K562 (cell line): ENCODE measurements around the gene TNPO3. TPM values are rescaled to one million over a fixed set of nuclear protein-coding genes. Genes with fewer than 3 reads are reported as not detected.

ENCODE experiments used
- ATAC-seq: fragments of 200-7000 bp; cut with Tn5 transposase; 3 replicates; pipeline ENCODE4 v1.9.1; 2020; ENCODE audit warnings: moderate library complexity
- BruUV-seq: library from RNA; stranded (reverse); fragments of 400-500 nt; replicated peaks from 2 replicates; lab custom pipeline; 2021; lab: Mats Ljungman, UMichigan
- CTCF ChIA-PET: fragments of 300-600 bp; formaldehyde crosslinking; extraction: SDS; loops from one replicate; lab custom pipeline; 2021; ENCODE audit warnings: low intra/inter-chr PET ratio; lab: Yijun Ruan, JAX
- POLR2A ChIA-PET: fragments of 300-600, 350-650 bp; sonication (Branson Sonifier 250); formaldehyde crosslinking; extraction: SDS; loops from one replicate; lab custom pipeline; 2021; ENCODE audit warnings: antibody characterized with exemption, inconsistent platforms; lab: Yijun Ruan, JAX
- DNase-seq, 4 experiments: peaks; one replicate each; pipeline versions ENCODE4 v3.0.0 to v3.0.0-alpha.2; 2011 to 2018; ENCODE audit warnings: low spot score in 3 of 4, mixed read lengths in 3 of 4; ENCODE audit errors: extremely low read depth in 1 of 4
- FAIRE-seq: peaks from 2 replicates; lab custom pipeline; 2011; peaks lifted over from hg19 to GRCh38; lab: Jason Lieb, UNC
- H2AFZ ChIP-seq: 2 replicates; pipeline ENCODE4 v1.6.0; 2011; ENCODE audit warnings: low read depth, low read length, control low read depth, inconsistent platforms
- H3K27ac ChIP-seq: fragments of 200-600 bp; 3 replicates; pipeline ENCODE4 v1.8.0; 2011; ENCODE audit warnings: low read depth, mild to moderate bottlenecking, control low read depth, inconsistent platforms, low read length, moderate library complexity, mixed read lengths; ENCODE audit errors: extremely low read depth
- H3K27me3 ChIP-seq, 2 experiments: fragments of 300-600 bp in 1 of 2; 2 replicates in 1 of 2; 3 replicates in 1 of 2; pipeline versions ENCODE4 v1.6.0 to v1.8.0; 2011; ENCODE audit warnings: inconsistent platforms in 2 of 2, low read length in 2 of 2, mild to moderate bottlenecking in 1 of 2, mixed read lengths in 1 of 2, moderate library complexity in 1 of 2; ENCODE audit not compliant: control insufficient read depth in 2 of 2, insufficient read depth in 2 of 2
- H3K36me3 ChIP-seq: fragments of 300-600 bp; 3 replicates; pipeline ENCODE4 v1.8.0; 2011; ENCODE audit warnings: mild to moderate bottlenecking, low read length, inconsistent platforms; ENCODE audit not compliant: control insufficient read depth, insufficient read depth
- H3K4me1 ChIP-seq, 2 experiments: fragments of 200-600 bp in 1 of 2; replicated peaks in 1 of 2; 2 replicates in 1 of 2; 3 replicates in 1 of 2; pipeline versions ENCODE4 v1.5.1 to v1.8.0; 2011; ENCODE audit warnings: inconsistent platforms in 2 of 2, low read length in 2 of 2, mild to moderate bottlenecking in 1 of 2, mixed read lengths in 1 of 2, moderate library complexity in 1 of 2; ENCODE audit not compliant: control insufficient read depth in 2 of 2, insufficient read depth in 2 of 2
- H3K4me2 ChIP-seq: 2 replicates; pipeline ENCODE4 v1.6.1; 2011; ENCODE audit warnings: low read length, control low read depth, inconsistent platforms, mixed read lengths; ENCODE audit not compliant: insufficient read depth
- H3K4me3 ChIP-seq: fragments of 200-600 bp; sonication (generic), shearing (Covaris generic); 2 replicates; pipeline ENCODE4 v1.5.1; 2016; ENCODE audit warnings: control low read depth, inconsistent platforms
- H3K79me2 ChIP-seq: fragments of 200-600 bp; 3 replicates; pipeline ENCODE4 v1.8.0; 2011; ENCODE audit warnings: low read length, inconsistent platforms; ENCODE audit not compliant: control insufficient read depth, insufficient read depth
- H3K9ac ChIP-seq, 2 experiments: 2 replicates each; pipeline versions ENCODE4 v1.6.0 to v1.6.1; 2011; ENCODE audit warnings: low read depth in 2 of 2, low read length in 2 of 2, control low read depth in 1 of 2, inconsistent platforms in 1 of 2, mild to moderate bottlenecking in 1 of 2, mixed read lengths in 1 of 2; ENCODE audit not compliant: insufficient read depth in 1 of 2
- H3K9me1 ChIP-seq: one replicate; pipeline ENCODE4 v1.6.0; 2011; ENCODE audit warnings: inconsistent platforms, mild to moderate bottlenecking, low read length, moderate library complexity; ENCODE audit not compliant: control insufficient read depth, insufficient read depth
- H3K9me3 ChIP-seq: replicated peaks from 2 replicates; pipeline ENCODE4 v1.5.1; 2011; ENCODE audit warnings: low read depth, low read length, inconsistent platforms; ENCODE audit not compliant: control insufficient read depth, insufficient read depth
- H4K20me1 ChIP-seq: replicated peaks from 2 replicates; pipeline ENCODE4 v1.6.1; 2011; ENCODE audit warnings: low read length, inconsistent platforms, mixed read lengths; ENCODE audit not compliant: control insufficient read depth, insufficient read depth
- CBX1 ChIP-seq: sonication (generic); IDR thresholded peaks from 2 replicates; pipeline ENCODE4 v1.6.1; 2016; ENCODE audit warnings: antibody characterized with exemption, low read depth, mild to moderate bottlenecking
- CREB1 ChIP-seq, 2 experiments: sonication (generic) in 1 of 2; formaldehyde crosslinking in 1 of 2; IDR thresholded peaks; 2 replicates each; pipeline versions ENCODE4 v1.6.1 to v1.8.0; 2012 to 2022; ENCODE audit warnings: inconsistent platforms in 1 of 2, mild to moderate bottlenecking in 1 of 2, missing genetic modification reagents in 1 of 2, moderate library complexity in 1 of 2
- DIDO1 ChIP-seq: fragments of 450-650 bp; IDR thresholded peaks from 2 replicates; pipeline ENCODE4 v1.6.1; 2016; ENCODE audit warnings: low read depth, missing biosample characterization, missing genetic modification characterization
- HMG20A ChIP-seq: fragments of 450-650 bp; formaldehyde crosslinking; conservative IDR thresholded peaks from 2 replicates; pipeline ENCODE4 v1.4.0; 2020; ENCODE audit warnings: mild to moderate bottlenecking, mixed read lengths
- MECOM ChIP-seq: fragments of 250-450 bp; sonication (Bioruptor Pico); IDR thresholded peaks from 2 replicates; pipeline ENCODE4 v1.8.0; 2022; ENCODE audit warnings: inconsistent platforms
- PURB ChIP-seq: sonication (generic); formaldehyde crosslinking; IDR thresholded peaks from 2 replicates; pipeline ENCODE4 v1.9.0; 2021; ENCODE audit warnings: low read depth, mild to moderate bottlenecking, missing genetic modification reagents
- RBFOX2 ChIP-seq: fragments of 200-400 bp; formaldehyde crosslinking; IDR thresholded peaks from 2 replicates; pipeline ENCODE4 v1.6.1; 2017; ENCODE audit warnings: low read depth, mild to moderate bottlenecking, low read length, moderate library complexity
- RFX5 ChIP-seq: IDR thresholded peaks from 2 replicates; pipeline ENCODE4 v1.6.1; 2011; ENCODE audit warnings: low read depth, mild to moderate bottlenecking, improper control_type of control experiment, low read length
- ZNF121 ChIP-seq: sonication (generic); formaldehyde crosslinking; conservative IDR thresholded peaks from 2 replicates; pipeline ENCODE4 v1.8.0; 2022; ENCODE audit warnings: missing genetic modification reagents
- ZNF316 ChIP-seq: fragments of 450-650 bp; IDR thresholded peaks from 2 replicates; pipeline ENCODE4 v1.6.1; 2016
- ZNF695 ChIP-seq: fragments of 450-650 bp; formaldehyde crosslinking; IDR thresholded peaks from 2 replicates; pipeline ENCODE4 v1.4.0; 2020; ENCODE audit warnings: mild to moderate bottlenecking, moderate library complexity
- WGBS: fragments of 100-300 bp; shearing (Covaris generic); methylation state at CpG from one replicate; pipeline ENCODE4 v1.1.6; 2016; ENCODE audit warnings: low coverage, mixed read lengths; ENCODE audit not compliant: insufficient coverage; ENCODE audit errors: missing lambda C conversion rate; 5-methylcytosine and 5-hydroxymethylcytosine counted together
- in situ Hi-C: fragments of 300-500 bp; cut with MboI; formaldehyde crosslinking; loops from 4 replicates; pipeline ENCODE4 v1.15.0; 2018; ENCODE audit warnings: inconsistent platforms, mixed read lengths
- intact Hi-C: fragments of 100-400 bp; cut with micrococcal nuclease; formaldehyde crosslinking; loops from 2 replicates; pipeline ENCODE4 v1.14.2; 2022
- polyA plus RNA-seq, 8 experiments: library from polyadenylated mRNA; depleted of rRNA in 4 of 8; stranded (reverse) in 5 of 8; unstranded in 3 of 8; fragments of >200 nt; fragmentation: Nextera tagmentation in 2 of 8; fragmentation: Illumina TruSeq in 1 of 8; extraction: Ambion mirVana in 2 of 8; extraction: Trizol in 1 of 8; gene quantifications; 2 replicates each; pipeline versions ENCODE4 v1.2.1 to v1.2.3, GENCODE V29; 2011 to 2014; ENCODE audit warnings: inconsistent platforms in 1 of 8, missing spikeins in 1 of 8
- total RNA-seq, 7 experiments: library from RNA; depleted of rRNA in 6 of 7; stranded (reverse); fragments of >200 nt in 6 of 7; fragmentation: Illumina TruSeq in 2 of 7; extraction: Trizol in 2 of 7; gene quantifications; 2 replicates each; pipeline versions ENCODE4 v1.2.1 to v1.2.3, GENCODE V29; 2011 to 2021; ENCODE audit warnings: low replicate concordance in 1 of 7
- TF ChIP-seq, protein P1 (sequence below): fragments of 450-650 bp; formaldehyde crosslinking; IDR thresholded peaks from 2 replicates; pipeline ENCODE4 v1.4.0; 2022; ENCODE audit warnings: mild to moderate bottlenecking, moderate library complexity
- TF ChIP-seq, protein P2 (sequence below), 3 experiments: IDR thresholded peaks in 2 of 3; conservative IDR thresholded peaks in 1 of 3; 2 replicates each; pipeline ENCODE4 v1.5.1; 2011 to 2012; ENCODE audit warnings: low read length in 3 of 3, mild to moderate bottlenecking in 3 of 3, control low read depth in 2 of 3, improper control_type of control experiment in 1 of 3, inconsistent platforms in 1 of 3, low read depth in 1 of 3, mixed read lengths in 1 of 3, moderate library complexity in 1 of 3; ENCODE audit not compliant: insufficient read depth in 2 of 3
- TF ChIP-seq, protein P3 (sequence below): fragments of 250-450 bp; sonication (Bioruptor Pico); IDR thresholded peaks from 2 replicates; pipeline ENCODE4 v1.8.0; 2022; ENCODE audit warnings: moderate library complexity, mild to moderate bottlenecking, inconsistent platforms

Gene TNPO3
- total and polyA plus RNA-seq, 9 of the 15 experiments (the other 6 are each of a cell fraction or from before 2014, with no cell fraction given) = 35.8 to 125 (median 110) TPM

GRCh38 chr7:128917122-128917521, 137.8 kb downstream of the TNPO3 start:
- no peak for FAIRE-seq
- Histone ChIP-seq H3K27ac (no peak overlapping the region), H3K9me1 (no peaks in the 10 kb centered on the region), H3K79me2 (no peaks in the 10 kb centered on the region), H3K36me3 (no peaks in the 10 kb centered on the region), H3K9me3 (no peaks in the 10 kb centered on the region; the same call in 1 of the 2 replicates), H3K4me2 (no peak overlapping the region), H3K4me3 (no peak overlapping the region), H4K20me1 (peaks cover 3% of the 10 kb centered on the region; the same call in 1 of the 2 replicates), H3K4me1 (peaks cover 0 to 17% of the 10 kb centered on the region in 2 experiments; a peak in 2 of 5 replicates), H2AFZ (no peak overlapping the region), H3K27me3 (peaks cover 68 to 77% of the 10 kb centered on the region in 2 experiments), H3K9ac (no peak overlapping the region)
- CTCF ChIA-PET = no interaction called here
- DNase-seq = no peak
- POLR2A ChIA-PET = no interaction called here
- BruUV-seq = no TSS peak
- in situ Hi-C loops (no loop called here), intact Hi-C loops (no loop called here)
- ATAC-seq = no peak
- peak; percentile 70 for TF ChIP-seq ZNF316
- TF ChIP-seq ZNF695 (CRISPR knock-in tag) = no peak
- WGBS = 4% methylated on average over 2 of the region's 2 CpGs

GRCh38 chr7:128916643-128916915, 138.3 kb downstream of the TNPO3 start:
- ATAC-seq (no peak), DNase-seq (no peak), FAIRE-seq (no peak)
- Histone ChIP-seq H3K4me2 (no peak overlapping the region), H3K9me1 (no peaks in the 10 kb centered on the region), H3K27me3 (peaks cover 69 to 77% of the 10 kb centered on the region in 2 experiments), H3K9ac (no peak overlapping the region), H3K4me1 (peaks cover 0 to 19% of the 10 kb centered on the region in 2 experiments; a peak in 2 of 5 replicates), H4K20me1 (peaks cover 8% of the 10 kb centered on the region; the same call in 1 of the 2 replicates), H2AFZ (no peak overlapping the region), H3K79me2 (no peaks in the 10 kb centered on the region), H3K4me3 (no peak overlapping the region), H3K36me3 (no peaks in the 10 kb centered on the region), H3K27ac (no peak overlapping the region), H3K9me3 (no peaks in the 10 kb centered on the region; the same call in 1 of the 2 replicates)
- in situ Hi-C loops = no loop called here
- POLR2A ChIA-PET = interaction anchor here (0.6 kb wide), 1 partner anchor 219 kb away, joined by 4 read pairs; no protein-coding TSS in a partner anchor
- 3% methylated on average over 7 of the region's 7 CpGs for WGBS
- no TSS peak for BruUV-seq
- intact Hi-C loops = no loop called here
- CTCF ChIA-PET = interaction anchor here (0.6 kb wide), 1 partner anchor 581 kb away, joined by 5 read pairs; no protein-coding TSS in a partner anchor
- TF ChIP-seq ZNF121 (CRISPR knock-in tag) (no peak), MECOM (no peak), CREB1 (IDR thresholded peaks at IDR 0.05) (no peak), CREB1 (CRISPR knock-in tag; IDR thresholded peaks at IDR 0.05) (no peak), RFX5 (no peak), CBX1 (no peak), PURB (no peak), RBFOX2 (no peak), HMG20A (CRISPR knock-in tag) (no peak), DIDO1 (tag) (no peak)
- TF ChIP-seq, protein P1, sequence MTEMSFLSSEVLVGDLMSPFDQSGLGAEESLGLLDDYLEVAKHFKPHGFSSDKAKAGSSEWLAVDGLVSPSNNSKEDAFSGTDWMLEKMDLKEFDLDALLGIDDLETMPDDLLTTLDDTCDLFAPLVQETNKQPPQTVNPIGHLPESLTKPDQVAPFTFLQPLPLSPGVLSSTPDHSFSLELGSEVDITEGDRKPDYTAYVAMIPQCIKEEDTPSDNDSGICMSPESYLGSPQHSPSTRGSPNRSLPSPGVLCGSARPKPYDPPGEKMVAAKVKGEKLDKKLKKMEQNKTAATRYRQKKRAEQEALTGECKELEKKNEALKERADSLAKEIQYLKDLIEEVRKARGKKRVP (CRISPR knock-in tag) = no peak
- TF ChIP-seq, protein P2, sequence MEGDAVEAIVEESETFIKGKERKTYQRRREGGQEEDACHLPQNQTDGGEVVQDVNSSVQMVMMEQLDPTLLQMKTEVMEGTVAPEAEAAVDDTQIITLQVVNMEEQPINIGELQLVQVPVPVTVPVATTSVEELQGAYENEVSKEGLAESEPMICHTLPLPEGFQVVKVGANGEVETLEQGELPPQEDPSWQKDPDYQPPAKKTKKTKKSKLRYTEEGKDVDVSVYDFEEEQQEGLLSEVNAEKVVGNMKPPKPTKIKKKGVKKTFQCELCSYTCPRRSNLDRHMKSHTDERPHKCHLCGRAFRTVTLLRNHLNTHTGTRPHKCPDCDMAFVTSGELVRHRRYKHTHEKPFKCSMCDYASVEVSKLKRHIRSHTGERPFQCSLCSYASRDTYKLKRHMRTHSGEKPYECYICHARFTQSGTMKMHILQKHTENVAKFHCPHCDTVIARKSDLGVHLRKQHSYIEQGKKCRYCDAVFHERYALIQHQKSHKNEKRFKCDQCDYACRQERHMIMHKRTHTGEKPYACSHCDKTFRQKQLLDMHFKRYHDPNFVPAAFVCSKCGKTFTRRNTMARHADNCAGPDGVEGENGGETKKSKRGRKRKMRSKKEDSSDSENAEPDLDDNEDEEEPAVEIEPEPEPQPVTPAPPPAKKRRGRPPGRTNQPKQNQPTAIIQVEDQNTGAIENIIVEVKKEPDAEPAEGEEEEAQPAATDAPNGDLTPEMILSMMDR (IDR thresholded peaks at IDR 0.05 in 2 of 3, conservative IDR thresholded peaks at IDR 0.05 in 1 of 3; ENCODE audit: insufficient read depth in 2 of 3, low read depth in 1 of 3, low read length in 3 of 3) = no peak
- TF ChIP-seq, protein P3, sequence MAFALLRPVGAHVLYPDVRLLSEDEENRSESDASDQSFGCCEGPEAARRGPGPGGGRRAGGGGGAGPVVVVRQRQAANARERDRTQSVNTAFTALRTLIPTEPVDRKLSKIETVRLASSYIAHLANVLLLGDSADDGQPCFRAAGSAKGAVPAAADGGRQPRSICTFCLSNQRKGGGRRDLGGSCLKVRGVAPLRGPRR (CRISPR knock-in tag) = no peak
